GM23248 (cell line): ENCODE data around the gene MRPL48.
"Not testable (repeated sequence)": the region's sequence is repeated elsewhere in the genome, so short reads cannot be mapped to it uniquely, and the experiment has no call there.

Experiments used
- EZH2 ChIP-seq: fragments of 200-600 bp; sonication (generic); IDR thresholded peaks from 2 replicates; pipeline ENCODE4 v1.6.1; 2018; ENCODE audit warnings: antibody characterized with exemption, mild to moderate bottlenecking; ENCODE audit not compliant: insufficient read depth, poor library complexity, severe bottlenecking
- EZH2phosphoT487 ChIP-seq: fragments of 200-600 bp; sonication (generic); IDR thresholded peaks from 2 replicates; pipeline ENCODE4 v1.6.1; 2018; ENCODE audit warnings: antibody characterized with exemption, moderate library complexity, mild to moderate bottlenecking, low read depth; ENCODE audit not compliant: insufficient read depth

DNA sequence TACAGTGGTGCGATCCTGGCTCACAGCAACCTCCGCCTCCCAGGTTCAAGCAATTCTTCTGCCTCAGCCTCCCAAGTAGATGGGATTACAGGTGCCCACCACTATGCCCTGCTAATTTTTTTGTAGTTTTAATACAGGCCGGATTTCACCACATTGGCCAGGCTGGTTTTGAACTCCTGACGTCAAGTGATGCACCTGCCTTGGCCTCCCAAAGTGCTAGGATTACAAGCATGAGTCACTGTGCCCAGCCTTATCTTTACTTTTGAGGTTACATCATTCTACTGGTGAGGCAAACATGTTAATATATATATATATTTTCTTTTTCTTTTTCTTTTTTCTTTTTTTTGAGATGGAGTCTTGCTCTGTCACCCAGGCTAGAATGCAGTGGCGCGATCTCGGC is 16.9 kb upstream of the MRPL48 start:
- not testable (repeated sequence) for TF ChIP-seq EZH2phosphoT487, EZH2
